ENCODE data around the gene MAGI1. TPM values are rescaled to one million over a fixed set of nuclear protein-coding genes. Genes with fewer than 3 reads are reported as not detected.

MAGI1 gene
- total RNA-seq, 1 experiment from 2014 or later = 58.2 TPM

DNA sequence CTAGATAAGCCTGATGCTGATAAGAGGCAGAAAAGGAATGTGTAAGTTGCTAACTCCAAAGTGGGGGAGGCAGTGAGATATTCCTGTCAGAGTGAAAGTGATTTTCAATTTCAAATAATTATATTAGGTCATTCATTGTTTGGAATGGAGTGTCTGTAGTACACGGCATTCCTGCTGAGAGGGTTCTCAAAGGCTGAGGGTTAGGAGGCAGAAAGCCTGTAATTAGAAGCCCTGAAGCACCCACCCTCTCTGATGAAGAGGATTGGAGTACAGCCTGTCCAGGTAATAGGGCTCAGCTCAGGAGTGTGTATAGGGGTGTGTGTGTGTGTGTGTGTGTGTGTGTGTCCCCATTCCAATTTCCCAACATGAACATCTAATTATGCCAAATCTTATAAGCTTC lies 486.8 kb downstream of the MAGI1 start:
- no peak for ATAC-seq
- TF ChIP-seq, protein P1, sequence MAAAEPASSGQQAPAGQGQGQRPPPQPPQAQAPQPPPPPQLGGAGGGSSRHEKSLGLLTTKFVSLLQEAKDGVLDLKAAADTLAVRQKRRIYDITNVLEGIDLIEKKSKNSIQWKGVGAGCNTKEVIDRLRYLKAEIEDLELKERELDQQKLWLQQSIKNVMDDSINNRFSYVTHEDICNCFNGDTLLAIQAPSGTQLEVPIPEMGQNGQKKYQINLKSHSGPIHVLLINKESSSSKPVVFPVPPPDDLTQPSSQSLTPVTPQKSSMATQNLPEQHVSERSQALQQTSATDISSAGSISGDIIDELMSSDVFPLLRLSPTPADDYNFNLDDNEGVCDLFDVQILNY (CRISPR knock-in tag; IDR thresholded peaks at IDR 0.05) = no peak
- TF ChIP-seq NFATC4 (CRISPR knock-in tag; IDR thresholded peaks at IDR 0.05) (no peak), ZNF423 (CRISPR knock-in tag; IDR thresholded peaks at IDR 0.05) (no peak), ZNF671 (CRISPR knock-in tag; IDR thresholded peaks at IDR 0.05) (no peak), SP1 (CRISPR knock-in tag; conservative IDR thresholded peaks at IDR 0.05) (no peak), MYBL2 (CRISPR knock-in tag; IDR thresholded peaks at IDR 0.05) (no peak), TCF7 (CRISPR knock-in tag; IDR thresholded peaks at IDR 0.05; ENCODE audit: low read depth) (no peak), ZNF219 (CRISPR knock-in tag; IDR thresholded peaks at IDR 0.05; ENCODE audit: borderline replicate concordance) (no peak), NR2C2 (CRISPR knock-in tag; IDR thresholded peaks at IDR 0.05) (no peak), ZNF396 (CRISPR knock-in tag; IDR thresholded peaks at IDR 0.05; ENCODE audit: borderline replicate concordance) (no peak), ATF1 (CRISPR knock-in tag; IDR thresholded peaks at IDR 0.05) (no peak), OVOL2 (CRISPR knock-in tag; IDR thresholded peaks at IDR 0.05; ENCODE audit: borderline replicate concordance) (no peak)
- TF ChIP-seq, protein P2, sequence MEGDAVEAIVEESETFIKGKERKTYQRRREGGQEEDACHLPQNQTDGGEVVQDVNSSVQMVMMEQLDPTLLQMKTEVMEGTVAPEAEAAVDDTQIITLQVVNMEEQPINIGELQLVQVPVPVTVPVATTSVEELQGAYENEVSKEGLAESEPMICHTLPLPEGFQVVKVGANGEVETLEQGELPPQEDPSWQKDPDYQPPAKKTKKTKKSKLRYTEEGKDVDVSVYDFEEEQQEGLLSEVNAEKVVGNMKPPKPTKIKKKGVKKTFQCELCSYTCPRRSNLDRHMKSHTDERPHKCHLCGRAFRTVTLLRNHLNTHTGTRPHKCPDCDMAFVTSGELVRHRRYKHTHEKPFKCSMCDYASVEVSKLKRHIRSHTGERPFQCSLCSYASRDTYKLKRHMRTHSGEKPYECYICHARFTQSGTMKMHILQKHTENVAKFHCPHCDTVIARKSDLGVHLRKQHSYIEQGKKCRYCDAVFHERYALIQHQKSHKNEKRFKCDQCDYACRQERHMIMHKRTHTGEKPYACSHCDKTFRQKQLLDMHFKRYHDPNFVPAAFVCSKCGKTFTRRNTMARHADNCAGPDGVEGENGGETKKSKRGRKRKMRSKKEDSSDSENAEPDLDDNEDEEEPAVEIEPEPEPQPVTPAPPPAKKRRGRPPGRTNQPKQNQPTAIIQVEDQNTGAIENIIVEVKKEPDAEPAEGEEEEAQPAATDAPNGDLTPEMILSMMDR (IDR thresholded peaks at IDR 0.05) = no peak
- TF ChIP-seq, protein P3, sequence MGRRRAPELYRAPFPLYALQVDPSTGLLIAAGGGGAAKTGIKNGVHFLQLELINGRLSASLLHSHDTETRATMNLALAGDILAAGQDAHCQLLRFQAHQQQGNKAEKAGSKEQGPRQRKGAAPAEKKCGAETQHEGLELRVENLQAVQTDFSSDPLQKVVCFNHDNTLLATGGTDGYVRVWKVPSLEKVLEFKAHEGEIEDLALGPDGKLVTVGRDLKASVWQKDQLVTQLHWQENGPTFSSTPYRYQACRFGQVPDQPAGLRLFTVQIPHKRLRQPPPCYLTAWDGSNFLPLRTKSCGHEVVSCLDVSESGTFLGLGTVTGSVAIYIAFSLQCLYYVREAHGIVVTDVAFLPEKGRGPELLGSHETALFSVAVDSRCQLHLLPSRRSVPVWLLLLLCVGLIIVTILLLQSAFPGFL (CRISPR knock-in tag; IDR thresholded peaks at IDR 0.05; ENCODE audit: borderline replicate concordance) = no peak
- TF ChIP-seq, protein P4, sequence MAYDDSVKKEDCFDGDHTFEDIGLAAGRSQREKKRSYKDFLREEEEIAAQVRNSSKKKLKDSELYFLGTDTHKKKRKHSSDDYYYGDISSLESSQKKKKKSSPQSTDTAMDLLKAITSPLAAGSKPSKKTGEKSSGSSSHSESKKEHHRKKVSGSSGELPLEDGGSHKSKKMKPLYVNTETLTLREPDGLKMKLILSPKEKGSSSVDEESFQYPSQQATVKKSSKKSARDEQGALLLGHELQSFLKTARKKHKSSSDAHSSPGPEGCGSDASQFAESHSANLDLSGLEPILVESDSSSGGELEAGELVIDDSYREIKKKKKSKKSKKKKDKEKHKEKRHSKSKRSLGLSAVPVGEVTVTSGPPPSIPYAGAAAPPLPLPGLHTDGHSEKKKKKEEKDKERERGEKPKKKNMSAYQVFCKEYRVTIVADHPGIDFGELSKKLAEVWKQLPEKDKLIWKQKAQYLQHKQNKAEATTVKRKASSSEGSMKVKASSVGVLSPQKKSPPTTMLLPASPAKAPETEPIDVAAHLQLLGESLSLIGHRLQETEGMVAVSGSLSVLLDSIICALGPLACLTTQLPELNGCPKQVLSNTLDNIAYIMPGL (CRISPR knock-in tag; IDR thresholded peaks at IDR 0.05) = no peak
- ChIA-PET POLR2A (interaction anchor here (0.7 kb wide), 1 partner anchor 149 kb away, joined by 3 read pairs; no protein-coding TSS in a partner anchor), CTCF (interaction anchor here (0.7 to 1.7 kb wide), 5 partner anchors 18 to 122 kb away, joined by 3 to 7 read pairs (median 3); no protein-coding TSS in a partner anchor)
- no peak overlapping the region for H3K27ac Mint-ChIP-seq
- no peak for DNase-seq (ENCODE audit: low spot score)
- no peaks in the 10 kb centered on the region for H3K36me3 Mint-ChIP-seq
- H3K9me3 Mint-ChIP-seq = no peaks in the 10 kb centered on the region
- H3K4me1 Mint-ChIP-seq = peaks cover 62% of the 10 kb centered on the region
- H3K4me3 Mint-ChIP-seq = no peak overlapping the region
- peaks cover 12% of the 10 kb centered on the region for H3K27me3 Mint-ChIP-seq (ENCODE audit: low read depth)

DNA sequence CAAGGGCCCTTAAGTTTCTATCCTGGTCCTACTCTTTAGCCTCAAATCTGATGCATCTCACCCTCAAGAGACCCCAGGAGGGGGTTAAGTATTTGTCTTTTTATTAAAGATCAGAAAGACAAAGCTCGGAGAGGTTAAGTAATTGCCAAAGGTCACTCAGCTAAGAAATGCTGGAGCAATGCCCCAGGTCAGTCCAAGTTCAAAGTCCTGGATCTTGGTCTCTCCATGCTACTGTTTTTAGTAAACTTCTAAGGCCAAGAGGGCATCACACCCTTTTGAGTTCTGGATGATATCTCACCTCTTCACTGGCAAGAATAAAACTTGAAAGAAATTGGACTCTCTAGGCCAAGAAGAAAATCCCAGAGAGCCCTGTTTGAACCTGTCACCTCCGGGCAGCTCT lies 488.6 kb downstream of the MAGI1 start:
- POLR2A ChIA-PET = interaction anchor here (0.6 to 0.8 kb wide), 2 partner anchors 63 to 1638 kb away, joined by 3 read pairs; partner anchors contain the start of gene SCAANT1
- Mint-ChIP-seq H3K4me1 (peaks cover 66% of the 10 kb centered on the region), H3K9me3 (no peaks in the 10 kb centered on the region), H3K27me3 (ENCODE audit: low read depth) (peaks cover 12% of the 10 kb centered on the region), H3K4me3 (peak overlapping the region; percentile 74), H3K27ac (no peak overlapping the region), H3K36me3 (no peaks in the 10 kb centered on the region)
- ATAC-seq (no peak), DNase-seq (ENCODE audit: low spot score) (no peak)
- CTCF ChIA-PET = interaction anchor here (0.6 to 1.4 kb wide), 6 partner anchors 9 to 208 kb away, joined by 3 to 5 read pairs (median 3); no protein-coding TSS in a partner anchor
- no peak for TF ChIP-seq SOX15 (CRISPR knock-in tag; IDR thresholded peaks at IDR 0.05)
- TF ChIP-seq, protein P5, sequence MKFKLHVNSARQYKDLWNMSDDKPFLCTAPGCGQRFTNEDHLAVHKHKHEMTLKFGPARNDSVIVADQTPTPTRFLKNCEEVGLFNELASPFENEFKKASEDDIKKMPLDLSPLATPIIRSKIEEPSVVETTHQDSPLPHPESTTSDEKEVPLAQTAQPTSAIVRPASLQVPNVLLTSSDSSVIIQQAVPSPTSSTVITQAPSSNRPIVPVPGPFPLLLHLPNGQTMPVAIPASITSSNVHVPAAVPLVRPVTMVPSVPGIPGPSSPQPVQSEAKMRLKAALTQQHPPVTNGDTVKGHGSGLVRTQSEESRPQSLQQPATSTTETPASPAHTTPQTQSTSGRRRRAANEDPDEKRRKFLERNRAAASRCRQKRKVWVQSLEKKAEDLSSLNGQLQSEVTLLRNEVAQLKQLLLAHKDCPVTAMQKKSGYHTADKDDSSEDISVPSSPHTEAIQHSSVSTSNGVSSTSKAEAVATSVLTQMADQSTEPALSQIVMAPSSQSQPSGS (CRISPR knock-in tag; IDR thresholded peaks at IDR 0.05; ENCODE audit: borderline replicate concordance, low read depth) = no peak
- TF ChIP-seq, protein P6, sequence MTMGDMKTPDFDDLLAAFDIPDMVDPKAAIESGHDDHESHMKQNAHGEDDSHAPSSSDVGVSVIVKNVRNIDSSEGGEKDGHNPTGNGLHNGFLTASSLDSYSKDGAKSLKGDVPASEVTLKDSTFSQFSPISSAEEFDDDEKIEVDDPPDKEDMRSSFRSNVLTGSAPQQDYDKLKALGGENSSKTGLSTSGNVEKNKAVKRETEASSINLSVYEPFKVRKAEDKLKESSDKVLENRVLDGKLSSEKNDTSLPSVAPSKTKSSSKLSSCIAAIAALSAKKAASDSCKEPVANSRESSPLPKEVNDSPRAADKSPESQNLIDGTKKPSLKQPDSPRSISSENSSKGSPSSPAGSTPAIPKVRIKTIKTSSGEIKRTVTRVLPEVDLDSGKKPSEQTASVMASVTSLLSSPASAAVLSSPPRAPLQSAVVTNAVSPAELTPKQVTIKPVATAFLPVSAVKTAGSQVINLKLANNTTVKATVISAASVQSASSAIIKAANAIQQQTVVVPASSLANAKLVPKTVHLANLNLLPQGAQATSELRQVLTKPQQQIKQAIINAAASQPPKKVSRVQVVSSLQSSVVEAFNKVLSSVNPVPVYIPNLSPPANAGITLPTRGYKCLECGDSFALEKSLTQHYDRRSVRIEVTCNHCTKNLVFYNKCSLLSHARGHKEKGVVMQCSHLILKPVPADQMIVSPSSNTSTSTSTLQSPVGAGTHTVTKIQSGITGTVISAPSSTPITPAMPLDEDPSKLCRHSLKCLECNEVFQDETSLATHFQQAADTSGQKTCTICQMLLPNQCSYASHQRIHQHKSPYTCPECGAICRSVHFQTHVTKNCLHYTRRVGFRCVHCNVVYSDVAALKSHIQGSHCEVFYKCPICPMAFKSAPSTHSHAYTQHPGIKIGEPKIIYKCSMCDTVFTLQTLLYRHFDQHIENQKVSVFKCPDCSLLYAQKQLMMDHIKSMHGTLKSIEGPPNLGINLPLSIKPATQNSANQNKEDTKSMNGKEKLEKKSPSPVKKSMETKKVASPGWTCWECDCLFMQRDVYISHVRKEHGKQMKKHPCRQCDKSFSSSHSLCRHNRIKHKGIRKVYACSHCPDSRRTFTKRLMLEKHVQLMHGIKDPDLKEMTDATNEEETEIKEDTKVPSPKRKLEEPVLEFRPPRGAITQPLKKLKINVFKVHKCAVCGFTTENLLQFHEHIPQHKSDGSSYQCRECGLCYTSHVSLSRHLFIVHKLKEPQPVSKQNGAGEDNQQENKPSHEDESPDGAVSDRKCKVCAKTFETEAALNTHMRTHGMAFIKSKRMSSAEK (CRISPR knock-in tag; IDR thresholded peaks at IDR 0.05; ENCODE audit: borderline replicate concordance) = no peak
- no peak for TF ChIP-seq PRRX2 (CRISPR knock-in tag; IDR thresholded peaks at IDR 0.05)
- TF ChIP-seq, protein P7, sequence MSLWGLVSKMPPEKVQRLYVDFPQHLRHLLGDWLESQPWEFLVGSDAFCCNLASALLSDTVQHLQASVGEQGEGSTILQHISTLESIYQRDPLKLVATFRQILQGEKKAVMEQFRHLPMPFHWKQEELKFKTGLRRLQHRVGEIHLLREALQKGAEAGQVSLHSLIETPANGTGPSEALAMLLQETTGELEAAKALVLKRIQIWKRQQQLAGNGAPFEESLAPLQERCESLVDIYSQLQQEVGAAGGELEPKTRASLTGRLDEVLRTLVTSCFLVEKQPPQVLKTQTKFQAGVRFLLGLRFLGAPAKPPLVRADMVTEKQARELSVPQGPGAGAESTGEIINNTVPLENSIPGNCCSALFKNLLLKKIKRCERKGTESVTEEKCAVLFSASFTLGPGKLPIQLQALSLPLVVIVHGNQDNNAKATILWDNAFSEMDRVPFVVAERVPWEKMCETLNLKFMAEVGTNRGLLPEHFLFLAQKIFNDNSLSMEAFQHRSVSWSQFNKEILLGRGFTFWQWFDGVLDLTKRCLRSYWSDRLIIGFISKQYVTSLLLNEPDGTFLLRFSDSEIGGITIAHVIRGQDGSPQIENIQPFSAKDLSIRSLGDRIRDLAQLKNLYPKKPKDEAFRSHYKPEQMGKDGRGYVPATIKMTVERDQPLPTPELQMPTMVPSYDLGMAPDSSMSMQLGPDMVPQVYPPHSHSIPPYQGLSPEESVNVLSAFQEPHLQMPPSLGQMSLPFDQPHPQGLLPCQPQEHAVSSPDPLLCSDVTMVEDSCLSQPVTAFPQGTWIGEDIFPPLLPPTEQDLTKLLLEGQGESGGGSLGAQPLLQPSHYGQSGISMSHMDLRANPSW (CRISPR knock-in tag; conservative IDR thresholded peaks at IDR 0.05; ENCODE audit: low read depth) = no peak
- no peak for TF ChIP-seq NR3C1 (CRISPR knock-in tag; conservative IDR thresholded peaks at IDR 0.05; ENCODE audit: low read depth)
- TF ChIP-seq ZNF121 (CRISPR knock-in tag; IDR thresholded peaks at IDR 0.05) = no peak

All from WTC11 (cell line).